ENCODE measurements around the gene RBM43. TPM values are rescaled to one million over a fixed set of nuclear protein-coding genes. Genes with fewer than 3 reads are reported as not detected.

Gene RBM43
- total RNA-seq, 1 experiment from 2014 or later, result 3.7 TPM

- no peaks in the 10 kb centered on the region for H3K9me3 ChIP-seq (ENCODE audit: control insufficient read depth, insufficient read depth, low read depth, low read length)
- H3K4me3 ChIP-seq (ENCODE audit: low read depth in 2 of 2, low read length in 2 of 2), result peak overlapping the region; percentile 71
- in situ Hi-C loops (cut with HindIII; ENCODE audit: low pct_unique_long_range_greater_than_20kb, low sequenced_read_pairs) (no loop called here), intact Hi-C loops (cut with micrococcal nuclease; ENCODE audit: unreplicated experiment) (no loop called here)
- ATAC-seq (no peak), DNase-seq (ENCODE audit: low read depth, low spot score) (no peak)
- H3K36me3 ChIP-seq (ENCODE audit: control insufficient read depth, insufficient read depth, low read length), result no peaks in the 10 kb centered on the region
- CTCF ChIA-PET, result no interaction called here
- POLR2A ChIA-PET, result no interaction called here
- peaks cover 16% of the 10 kb centered on the region for H3K4me1 ChIP-seq (ENCODE audit: control insufficient read depth, insufficient read depth, low read length)
- H3K27me3 ChIP-seq (ENCODE audit: control insufficient read depth, insufficient read depth, low read length), result no peaks in the 10 kb centered on the region
- H3K27ac ChIP-seq (ENCODE audit: low read length), result peak overlapping the region; percentile 98
- no peak for TF ChIP-seq CTCF (IDR thresholded peaks at IDR 0.05)
- 0 out of 2 replicates have a peak, but pooled peaks have one; percentile 3 for TF ChIP-seq SIN3A (IDR thresholded peaks at IDR 0.05; ENCODE audit: borderline replicate concordance, insufficient read depth, low read depth, low read length)
- no peak for TF ChIP-seq POLR2AphosphoS5 (IDR thresholded peaks at IDR 0.05; ENCODE audit: low read depth, low read length)
- TF ChIP-seq TCF7L2 (IDR thresholded peaks at IDR 0.05; ENCODE audit: low read depth, low read length), result no peak
- no peak for TF ChIP-seq REST (IDR thresholded peaks at IDR 0.05; ENCODE audit: insufficient read depth in 1 of 2, low read depth in 2 of 2, low read length in 1 of 2)
- BruUV-seq (replicated peaks), result TSS peak; percentile 77
These were observed 961 bp downstream of the RBM43 start for GRCh38 chr2:151260573-151261230.

DNA sequence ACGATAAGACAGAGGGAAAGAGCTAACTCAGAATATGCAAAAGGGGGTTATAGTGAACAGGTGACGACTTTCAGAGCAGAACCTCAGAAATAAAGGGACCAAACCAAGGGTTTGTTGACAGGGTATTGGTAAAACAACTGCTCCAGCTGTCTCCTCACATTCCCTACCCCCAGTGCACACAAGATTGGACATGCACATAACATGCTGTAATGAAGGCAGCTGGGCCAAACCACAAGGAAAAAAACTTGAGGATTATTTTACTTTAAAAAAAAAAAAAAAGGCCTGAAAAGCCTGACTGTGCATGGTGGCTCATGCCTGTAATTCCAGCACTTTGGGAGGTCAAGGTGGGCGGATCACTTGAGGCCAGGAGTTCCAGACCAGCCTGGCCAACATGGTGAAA, 3.5 kb downstream of the RBM43 start:
- H3K36me3 ChIP-seq (ENCODE audit: control insufficient read depth, insufficient read depth, low read length), result no peaks in the 10 kb centered on the region
- POLR2A ChIA-PET, result interaction anchor here (0.6 kb wide), 1 partner anchor 27 kb away, joined by 3 read pairs; no protein-coding TSS in a partner anchor
- H3K4me1 ChIP-seq (ENCODE audit: control insufficient read depth, insufficient read depth, low read length), result peaks cover 13% of the 10 kb centered on the region
- intact Hi-C loops (cut with micrococcal nuclease; ENCODE audit: unreplicated experiment) (no loop called here), in situ Hi-C loops (cut with HindIII; ENCODE audit: low pct_unique_long_range_greater_than_20kb, low sequenced_read_pairs) (no loop called here)
- CTCF ChIA-PET, result interaction anchor here (0.6 kb wide), 1 partner anchor 314 kb away, joined by 4 read pairs; no protein-coding TSS in a partner anchor
- H3K4me3 ChIP-seq (ENCODE audit: low read depth in 2 of 2, low read length in 2 of 2), result no peak overlapping the region
- DNase-seq (ENCODE audit: low read depth, low spot score), result no peak
- ATAC-seq, result no peak
- no peaks in the 10 kb centered on the region for H3K27me3 ChIP-seq (ENCODE audit: control insufficient read depth, insufficient read depth, low read length)
- no peak for TF ChIP-seq REST (IDR thresholded peaks at IDR 0.05; ENCODE audit: insufficient read depth in 1 of 2, low read depth in 2 of 2, low read length in 1 of 2)
- TF ChIP-seq TCF7L2 (IDR thresholded peaks at IDR 0.05; ENCODE audit: low read depth, low read length), result no peak
- TF ChIP-seq POLR2AphosphoS5 (IDR thresholded peaks at IDR 0.05; ENCODE audit: low read depth, low read length), result no peak
- no peak for TF ChIP-seq SIN3A (IDR thresholded peaks at IDR 0.05; ENCODE audit: borderline replicate concordance, insufficient read depth, low read depth, low read length)
- TF ChIP-seq CTCF (IDR thresholded peaks at IDR 0.05), result no peak
- BruUV-seq (replicated peaks), result no TSS peak
- no peaks in the 10 kb centered on the region for H3K9me3 ChIP-seq (ENCODE audit: control insufficient read depth, insufficient read depth, low read depth, low read length)
- no peak overlapping the region for H3K27ac ChIP-seq (ENCODE audit: low read length)
